Ishikawa (cell line): ENCODE results near the gene BUD31.

Source experiments
- CEBPB ChIP-seq: IDR thresholded peaks from 2 replicates; pipeline ENCODE4 v1.6.1; 2012
- CREB1 ChIP-seq: IDR thresholded peaks from 2 replicates; pipeline ENCODE4 v1.6.1; 2012; ENCODE audit warnings: low read depth
- EGR1 ChIP-seq: IDR thresholded peaks from 2 replicates; pipeline ENCODE4 v1.6.1; 2012
- EP300 ChIP-seq: IDR thresholded peaks from 2 replicates; pipeline ENCODE4 v1.6.1; 2012; ENCODE audit warnings: borderline replicate concordance
- FOXM1 ChIP-seq: IDR thresholded peaks from 2 replicates; pipeline ENCODE4 v1.6.1; 2012; ENCODE audit warnings: low read depth, borderline replicate concordance
- MAX ChIP-seq: IDR thresholded peaks from 2 replicates; pipeline ENCODE4 v1.6.1; 2012
- NFIC ChIP-seq: IDR thresholded peaks from 2 replicates; pipeline ENCODE4 v1.6.1; 2012
- RAD21 ChIP-seq: IDR thresholded peaks from 2 replicates; pipeline ENCODE4 v1.6.1; 2012; ENCODE audit warnings: low read depth
- REST ChIP-seq: IDR thresholded peaks from 2 replicates; pipeline ENCODE4 v1.6.1; 2012; ENCODE audit warnings: low read depth, mild to moderate bottlenecking
- TAF1 ChIP-seq: IDR thresholded peaks from 2 replicates; pipeline ENCODE4 v1.6.1; 2012; ENCODE audit warnings: low read depth, mild to moderate bottlenecking
- TCF12 ChIP-seq: IDR thresholded peaks from 2 replicates; pipeline ENCODE4 v1.6.1; 2012; ENCODE audit warnings: low read depth
- TEAD4 ChIP-seq: IDR thresholded peaks from 2 replicates; pipeline ENCODE4 v1.6.1; 2012
- USF1 ChIP-seq: IDR thresholded peaks from 2 replicates; pipeline ENCODE4 v1.6.1; 2012
- YY1 ChIP-seq: IDR thresholded peaks from 2 replicates; pipeline ENCODE4 v1.6.1; 2012; ENCODE audit warnings: low read depth
- ZBTB7A ChIP-seq: IDR thresholded peaks from 2 replicates; pipeline ENCODE4 v1.6.1; 2012; ENCODE audit warnings: low read depth

BUD31 gene

GRCh38 chr7:99456288-99456687 lies 47.5 kb downstream of the BUD31 start:
- no peak for TF ChIP-seq TAF1
- no peak for TF ChIP-seq CEBPB
- no peak for TF ChIP-seq TEAD4

GRCh38 chr7:99457050-99457649 lies 48.4 kb downstream of the BUD31 start:
- no peak for TF ChIP-seq REST
- TF ChIP-seq ZBTB7A, result no peak
- TF ChIP-seq CREB1, result no peak
- TF ChIP-seq EP300, result no peak
- TF ChIP-seq TAF1, result no peak
- no peak for TF ChIP-seq TEAD4
- no peak for TF ChIP-seq MAX
- no peak for TF ChIP-seq YY1
- TF ChIP-seq CEBPB, result no peak
- no peak for TF ChIP-seq FOXM1

GRCh38 chr7:99457650-99458493 lies 49.1 kb downstream of the BUD31 start:
- TF ChIP-seq YY1, result no peak
- no peak for TF ChIP-seq RAD21
- TF ChIP-seq NFIC, result no peak
- TF ChIP-seq CREB1, result no peak
- no peak for TF ChIP-seq EP300

- no peak for TF ChIP-seq TEAD4
Observed at GRCh38 chr7:99459087-99459486, 50.3 kb downstream of the BUD31 start.

- TF ChIP-seq CEBPB, result no peak
- no peak for TF ChIP-seq NFIC
- TF ChIP-seq REST, result no peak
- no peak for TF ChIP-seq CREB1
- TF ChIP-seq FOXM1, result no peak
- TF ChIP-seq TAF1, result no peak
- TF ChIP-seq TCF12, result no peak
- TF ChIP-seq YY1, result no peak
- no peak for TF ChIP-seq ZBTB7A
- TF ChIP-seq TEAD4, result no peak
- no peak for TF ChIP-seq RAD21
- TF ChIP-seq USF1, result no peak
- TF ChIP-seq EGR1, result no peak
- TF ChIP-seq MAX, result no peak
Observed at GRCh38 chr7:99460651-99461050, 51.9 kb downstream of the BUD31 start.

- TF ChIP-seq MAX (no peak), EP300 (no peak), TAF1 (no peak), FOXM1 (no peak), USF1 (no peak), RAD21 (no peak), TCF12 (no peak), CREB1 (no peak), CEBPB (no peak), NFIC (no peak), EGR1 (no peak), TEAD4 (no peak), ZBTB7A (no peak)
Observed at GRCh38 chr7:99461221-99461620, 52.5 kb downstream of the BUD31 start.
